Dermis microvascular lymphatic vessel endothelial cell (primary cell): ENCODE data around the gene ITPR2. TPM values are rescaled to one million over a fixed set of nuclear protein-coding genes. Genes with fewer than 3 reads are reported as not detected.

ENCODE experiments used
- DNase-seq, 2 donors: peaks; one replicate each; pipeline versions ENCODE4 v3.0.0 to v3.0.0-alpha.2; 2010; ENCODE audit warnings: low read depth in 2 of 2
- total RNA-seq: library from RNA; depleted of rRNA; stranded (reverse); fragments of >200 nt; gene quantifications from 2 replicates; pipeline ENCODE4 v1.2.1, GENCODE V29; 2014

Gene ITPR2
- total RNA-seq, 1 donor from 2014 or later: 28.0 TPM

- DNase-seq: no peak
Observed at GRCh38 chr12:26705851-26706250, 127.1 kb downstream of the ITPR2 start.

- DNase-seq: peak; percentile 77 to 79
Observed at GRCh38 chr12:26704684-26705460, 128.1 kb downstream of the ITPR2 start.

DNA sequence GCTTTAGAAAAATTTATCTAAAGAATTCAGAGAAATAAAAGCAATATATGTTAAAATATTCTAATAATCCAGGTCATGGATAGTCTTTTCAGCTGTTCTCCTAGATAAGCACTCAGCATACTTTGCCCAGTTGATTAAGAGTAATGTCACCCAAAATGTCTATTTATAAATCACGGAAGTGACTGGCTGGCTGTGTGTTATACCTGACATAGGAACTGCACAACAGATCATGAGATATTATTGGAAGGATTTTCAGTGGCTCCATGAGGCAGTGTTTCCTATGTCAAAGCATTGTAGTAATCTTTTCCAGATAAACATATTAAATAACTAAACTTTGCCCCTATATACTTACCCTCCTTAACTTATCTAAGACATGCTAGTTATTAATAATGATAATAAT lies 128.8 kb downstream of the ITPR2 start:
- peak; percentile 71 to 87 for DNase-seq

GRCh38 chr12:26702741-26703140 lies 130.3 kb downstream of the ITPR2 start:
- no peak for DNase-seq

GRCh38 chr12:26701604-26702215 lies 131.3 kb downstream of the ITPR2 start:
- DNase-seq: peak; percentile 60 to 68

- no peak for DNase-seq
Observed at GRCh38 chr12:26700430-26700829, 132.6 kb downstream of the ITPR2 start.

DNA sequence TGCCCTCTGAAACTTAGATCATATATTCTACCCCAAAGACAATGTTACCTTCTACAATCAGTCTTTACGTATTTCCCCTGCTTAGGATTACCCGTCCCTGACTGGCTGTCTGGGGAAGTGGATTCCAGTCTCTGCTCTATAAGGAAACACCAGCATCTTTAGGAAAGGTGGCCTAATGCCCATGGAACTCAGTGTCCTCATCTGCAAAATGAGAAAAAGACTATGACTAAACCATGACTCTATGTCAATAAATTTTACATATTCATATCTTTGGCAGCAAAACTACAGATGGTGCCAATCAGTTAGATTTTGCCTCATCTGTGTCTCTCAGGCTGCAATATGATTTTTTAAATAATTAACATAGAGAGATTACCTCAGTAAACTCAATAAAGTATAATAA lies 133.8 kb downstream of the ITPR2 start:
- DNase-seq: no peak

GRCh38 chr12:26698186-26698585 lies 134.8 kb downstream of the ITPR2 start:
- no peak for DNase-seq

DNA sequence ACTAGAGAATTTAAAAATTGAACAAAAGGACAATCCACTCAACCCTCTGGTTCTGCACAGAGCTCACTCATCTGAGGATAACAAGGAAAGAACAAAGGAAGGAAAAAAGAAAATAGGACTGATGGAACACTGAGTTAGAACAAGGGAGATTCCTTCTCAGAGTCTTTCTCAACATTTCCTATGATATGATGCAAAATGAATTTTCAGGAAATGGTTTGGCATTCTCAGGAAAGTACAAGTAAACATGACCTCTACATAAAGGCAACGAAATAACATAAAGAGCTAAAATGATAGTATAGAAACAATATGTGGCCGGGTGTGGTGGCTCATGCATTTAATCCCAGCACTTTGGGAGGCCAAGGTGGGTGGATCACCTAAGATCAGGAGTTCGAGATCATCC lies 135.8 kb downstream of the ITPR2 start:
- DNase-seq: peak in 1 of 2 donors; percentile 72

DNA sequence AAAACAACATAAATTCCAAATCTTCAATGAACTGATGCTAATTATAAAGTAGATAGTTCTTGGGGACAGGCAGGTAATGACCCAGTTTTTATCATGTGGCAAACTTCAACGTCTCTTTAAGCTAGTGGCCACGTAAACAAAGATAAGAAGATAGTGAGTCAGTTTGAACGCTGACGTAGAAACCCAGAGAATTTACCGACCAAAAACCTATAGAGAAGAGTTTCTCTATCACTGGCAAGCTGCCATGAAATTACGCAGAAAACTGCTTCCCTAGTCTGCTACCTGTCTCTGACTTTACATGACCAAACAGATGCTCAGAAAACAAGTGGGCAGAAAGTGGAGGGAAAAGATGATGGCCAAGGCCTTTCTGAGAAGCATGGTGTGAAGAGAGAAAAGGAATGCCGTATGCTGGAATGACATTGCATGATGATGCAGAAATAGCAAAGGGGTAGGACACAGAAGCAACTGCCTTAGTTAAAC lies 136.3 kb downstream of the ITPR2 start:
- DNase-seq: peak in 1 of 2 donors; percentile 80

DNA sequence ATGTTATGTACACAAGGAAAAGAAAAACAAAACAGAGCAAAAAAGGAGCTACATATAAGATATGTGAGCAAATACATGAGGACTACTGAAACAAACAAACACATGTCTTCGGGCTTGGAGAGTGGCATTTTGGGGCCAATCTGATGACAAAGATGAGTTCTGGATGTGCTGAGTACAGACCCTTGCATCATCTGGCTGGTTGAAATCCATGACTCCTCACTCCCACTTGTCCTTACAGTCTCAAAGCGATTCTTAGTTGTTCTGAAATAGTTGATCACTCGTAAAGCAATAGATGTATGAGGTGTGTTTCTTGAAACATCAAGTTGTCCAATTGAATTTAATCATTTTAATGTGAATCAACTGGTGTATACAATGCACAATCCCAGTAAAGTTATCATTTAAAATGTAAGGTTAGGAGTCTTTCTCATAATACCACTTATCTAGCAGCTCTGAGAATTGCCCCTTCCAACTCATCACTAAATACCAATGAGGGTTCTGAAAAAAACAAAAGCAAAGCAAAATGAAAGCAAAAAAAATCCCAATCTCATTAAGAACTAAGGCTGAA lies 136.9 kb downstream of the ITPR2 start:
- no peak for DNase-seq

DNA sequence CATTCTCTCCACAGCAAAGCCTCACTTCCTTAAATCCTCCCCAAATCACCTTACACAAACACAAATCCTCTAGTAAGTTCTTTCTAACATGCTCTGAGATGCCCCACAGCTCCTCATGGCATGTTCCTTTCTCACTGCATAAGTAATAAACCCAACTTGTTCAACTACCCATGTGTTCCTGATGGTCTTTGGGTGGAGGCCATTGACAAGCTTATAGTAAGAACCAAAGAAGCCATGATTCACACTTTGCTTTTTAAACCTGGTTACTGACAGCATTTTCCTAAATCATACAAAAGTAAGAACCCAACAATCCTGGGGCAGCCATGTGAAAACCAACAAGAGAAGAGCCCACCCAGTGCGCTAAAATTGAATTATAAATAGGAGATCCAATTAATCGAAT lies 138.6 kb downstream of the ITPR2 start:
- no peak for DNase-seq

DNA sequence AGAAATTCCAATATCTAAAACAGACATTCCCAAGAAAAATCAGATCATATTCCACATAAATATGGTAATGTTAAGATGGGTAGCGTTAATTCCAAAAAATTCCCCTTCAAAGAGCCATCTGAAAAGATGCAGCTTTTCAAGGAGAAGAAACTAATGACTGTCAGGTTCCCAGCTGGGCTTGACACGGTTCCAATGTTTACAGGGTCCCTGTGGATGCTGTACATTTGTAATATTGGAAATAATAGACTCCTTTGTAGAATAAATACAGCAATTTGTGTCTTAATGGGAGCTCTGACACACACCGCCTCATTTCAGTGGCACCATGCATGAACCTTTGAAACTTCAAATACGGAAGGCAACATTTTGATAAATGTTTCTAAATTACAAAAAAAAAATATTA lies 140.6 kb downstream of the ITPR2 start:
- DNase-seq: no peak

GRCh38 chr12:26691234-26691970 lies 141.6 kb downstream of the ITPR2 start:
- peak; percentile 60 to 97 for DNase-seq

GRCh38 chr12:26690601-26691000 lies 142.4 kb downstream of the ITPR2 start:
- DNase-seq: no peak

- DNase-seq: peak; percentile 41 to 61
Observed at GRCh38 chr12:26689281-26689841, 143.6 kb downstream of the ITPR2 start.

DNA sequence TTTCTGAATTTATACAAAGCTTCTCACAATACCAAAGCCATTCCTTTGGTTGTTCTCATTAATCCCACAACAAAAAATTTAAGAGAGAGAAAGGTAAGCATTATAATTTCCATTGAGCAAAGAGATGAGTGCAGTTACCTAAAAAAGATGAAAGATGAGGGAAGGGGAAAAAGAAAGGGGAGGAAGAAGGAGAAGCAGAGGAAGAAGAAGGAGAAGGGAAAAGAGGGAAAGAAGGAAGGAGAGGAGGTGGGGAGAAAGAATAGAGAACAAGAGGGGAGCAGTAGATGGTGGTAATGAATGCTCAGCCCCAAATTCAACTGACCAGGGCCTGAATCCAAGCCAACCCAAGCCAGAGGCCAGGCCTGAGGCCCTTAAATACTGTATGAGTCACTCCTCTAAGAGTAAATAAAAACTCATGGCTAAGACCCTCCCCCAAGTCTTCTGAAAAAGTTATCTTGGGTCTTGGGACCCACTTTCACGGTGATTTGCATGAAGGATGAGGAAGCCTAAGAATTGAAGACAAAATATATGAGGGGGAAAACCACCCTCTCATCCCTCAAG lies 144.6 kb downstream of the ITPR2 start:
- no peak for DNase-seq

GRCh38 chr12:26686408-26686807 lies 146.6 kb downstream of the ITPR2 start:
- no peak for DNase-seq

- DNase-seq: no peak
Observed at GRCh38 chr12:26684101-26684500, 148.9 kb downstream of the ITPR2 start.

DNA sequence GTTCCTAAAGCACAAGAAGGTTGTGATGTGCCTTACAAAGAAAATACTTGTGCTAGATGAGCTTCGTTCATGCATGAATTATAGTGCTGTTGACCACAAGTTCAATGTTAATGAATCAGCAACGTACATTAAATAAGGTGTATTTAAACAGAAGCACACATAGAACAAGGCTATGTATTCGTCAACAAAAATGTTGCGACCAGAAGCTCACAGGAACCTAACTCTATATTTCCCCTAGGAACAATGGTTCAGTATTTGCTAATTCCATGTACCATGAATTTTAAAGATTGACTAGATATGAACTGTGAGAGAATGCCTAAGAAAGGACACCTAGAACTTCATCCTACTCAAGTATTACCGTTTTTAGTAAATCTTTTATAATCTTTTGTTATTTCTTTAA lies 149.6 kb downstream of the ITPR2 start:
- no peak for DNase-seq

DNA sequence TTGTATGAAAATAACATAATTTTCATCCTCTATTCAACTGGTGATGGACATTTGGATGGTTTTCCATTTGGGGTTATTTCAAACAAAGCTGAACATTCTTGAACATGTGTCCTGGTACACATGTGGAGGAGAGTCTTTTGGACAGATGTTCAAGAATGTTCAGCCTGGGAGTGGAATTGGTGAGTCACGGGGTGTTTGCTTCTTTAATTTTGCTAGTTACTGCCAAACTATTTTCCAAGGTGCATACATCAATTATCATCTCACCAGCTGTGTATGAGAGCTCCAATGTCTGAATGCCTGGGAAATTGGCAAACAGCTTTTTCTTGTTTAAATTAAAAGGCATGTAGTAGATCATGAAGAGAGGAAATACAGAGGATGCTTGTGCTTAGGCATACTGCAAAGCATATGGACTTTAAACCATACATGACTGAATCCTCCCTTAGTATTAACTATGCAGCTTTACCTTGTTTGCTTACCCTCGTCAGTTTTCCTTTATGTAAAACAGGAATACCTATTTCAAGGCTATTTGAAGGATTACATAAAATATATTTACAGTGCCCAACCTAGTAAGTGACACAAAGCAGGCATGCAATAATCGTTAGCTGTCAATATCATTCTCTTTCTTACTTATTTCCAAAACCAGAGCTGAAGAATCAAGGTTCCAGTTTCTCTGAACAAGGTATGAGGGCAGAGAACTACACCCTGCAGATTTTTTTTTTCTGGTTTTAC lies 152.1 kb downstream of the ITPR2 start:
- DNase-seq: peak in 1 of 2 donors; percentile 50
